HG03159 (cell line): ENCODE measurements around the gene MON1A.

ENCODE experiments used
- ATAC-seq: cut with Tn5 transposase; IDR thresholded peaks from one replicate; pipeline ENCODE4 v1.9.1; 2021; ENCODE audit warnings: mild to moderate bottlenecking, moderate library complexity; ENCODE audit not compliant: unreplicated experiment

Gene MON1A

DNA sequence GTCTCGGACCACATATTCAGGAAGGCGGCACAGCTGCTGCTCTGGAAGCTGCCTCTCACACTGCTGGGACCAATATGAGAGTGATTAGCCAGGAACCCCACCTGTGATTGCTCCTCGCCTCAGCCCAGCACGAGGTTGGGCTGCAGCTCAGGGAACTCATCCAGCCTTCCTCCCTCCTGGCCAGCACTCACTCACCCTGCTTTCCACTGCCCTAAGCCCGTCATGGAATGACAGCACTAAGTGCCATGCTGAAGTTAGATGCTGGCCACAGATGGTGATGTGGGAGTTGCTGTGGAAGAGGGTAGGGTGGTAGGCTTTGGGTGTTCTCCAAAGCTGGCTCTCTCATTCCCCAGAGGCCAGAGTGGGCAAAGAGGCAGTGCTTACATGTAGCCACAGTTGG, 33.3 kb downstream of the MON1A start:
- ATAC-seq, result no peak

DNA sequence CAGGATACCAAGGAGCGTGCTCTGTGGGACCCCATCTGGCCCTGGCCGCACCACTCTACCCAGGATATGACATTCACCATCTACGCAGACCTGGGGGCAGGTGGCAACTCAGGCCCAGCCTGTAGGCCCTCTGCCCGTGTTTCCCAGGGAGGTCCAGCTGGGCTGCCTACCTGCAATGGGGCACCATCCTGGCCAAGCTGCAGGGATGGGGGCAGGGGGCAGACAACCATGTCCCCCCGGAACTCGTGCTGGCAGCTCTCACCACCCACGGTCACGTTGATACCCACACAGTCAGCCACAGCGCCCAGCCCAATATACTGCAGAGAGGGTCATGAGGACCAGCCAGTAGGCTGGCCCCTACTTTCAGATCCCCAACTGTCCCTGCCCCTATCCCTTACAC, 33.8 kb downstream of the MON1A start:
- no peak for ATAC-seq

DNA sequence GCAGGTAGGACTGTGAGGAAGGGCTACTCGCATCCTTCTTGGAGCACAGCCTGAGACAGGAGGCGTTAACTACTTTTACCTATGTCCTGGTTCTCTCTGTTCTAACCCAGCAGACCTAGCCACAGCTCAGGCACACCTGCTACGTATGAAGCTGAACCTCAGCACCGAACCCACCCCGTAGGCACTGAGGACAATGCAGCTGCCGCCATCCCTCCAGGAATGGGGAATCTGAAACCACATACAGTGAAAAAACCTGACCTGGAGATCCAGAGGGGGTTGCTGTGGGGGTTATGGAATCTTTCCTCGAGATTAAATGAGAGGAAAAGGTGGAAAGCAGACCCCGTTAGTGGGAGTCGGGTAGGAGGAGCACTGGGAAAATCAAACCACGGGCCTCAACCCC, 40.3 kb downstream of the MON1A start:
- no peak for ATAC-seq

DNA sequence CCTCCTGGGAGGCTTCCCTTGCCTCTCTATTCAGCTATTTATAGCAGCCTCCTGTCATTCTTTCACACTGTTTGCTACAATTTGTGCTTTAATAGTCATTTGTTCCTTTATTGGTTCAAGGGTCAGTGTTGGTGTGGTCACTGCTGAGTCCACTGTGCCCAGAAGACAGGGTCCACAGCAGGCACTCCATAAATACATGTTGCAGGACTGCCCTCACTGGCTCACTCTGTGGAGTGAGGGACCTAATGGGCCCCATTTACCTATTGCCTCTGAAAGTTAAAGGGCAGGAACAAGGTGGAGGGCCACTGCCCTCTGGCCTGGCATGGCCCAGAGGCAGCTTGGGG, 42.7 kb downstream of the MON1A start:
- no peak for ATAC-seq

DNA sequence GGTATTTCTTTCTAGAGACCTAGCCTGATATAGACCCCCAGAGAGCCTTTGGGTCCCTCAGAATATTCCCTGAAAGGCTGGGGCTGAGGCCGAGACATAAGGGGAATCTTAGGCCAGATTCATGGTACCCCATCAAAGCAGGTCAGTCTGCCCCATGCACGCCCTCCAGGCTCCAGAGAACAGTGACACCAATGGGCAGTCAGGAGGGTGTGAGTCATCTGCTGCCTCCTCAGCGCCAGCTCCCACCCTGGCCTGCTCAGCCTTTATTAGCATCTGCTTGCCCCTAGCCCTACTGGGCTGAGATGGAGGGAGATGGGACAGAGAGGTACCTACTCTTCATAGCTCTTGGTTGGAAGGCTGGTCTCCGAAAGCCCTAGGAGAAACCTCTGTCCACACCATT, 45.6 kb downstream of the MON1A start:
- ATAC-seq, result no peak

DNA sequence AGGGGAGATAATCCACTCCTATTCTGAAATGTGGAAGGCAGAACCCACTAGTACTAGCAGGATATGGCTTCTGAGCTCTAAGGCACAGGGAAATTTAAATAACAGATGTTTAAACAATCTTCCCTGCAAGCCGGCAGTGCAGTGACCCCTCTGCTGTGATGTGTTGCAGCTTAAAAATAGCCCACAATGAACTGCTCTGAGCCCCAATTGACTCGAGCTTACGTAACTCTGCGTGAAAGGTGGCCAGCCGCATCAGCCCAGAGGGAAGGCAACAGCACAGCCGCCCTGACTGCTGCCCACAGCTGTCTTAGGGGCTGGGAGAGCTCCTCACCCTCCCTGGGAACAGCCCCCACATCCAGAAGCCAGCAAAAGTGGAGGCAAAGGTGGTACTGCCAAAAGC, 47.4 kb downstream of the MON1A start:
- no peak for ATAC-seq

DNA sequence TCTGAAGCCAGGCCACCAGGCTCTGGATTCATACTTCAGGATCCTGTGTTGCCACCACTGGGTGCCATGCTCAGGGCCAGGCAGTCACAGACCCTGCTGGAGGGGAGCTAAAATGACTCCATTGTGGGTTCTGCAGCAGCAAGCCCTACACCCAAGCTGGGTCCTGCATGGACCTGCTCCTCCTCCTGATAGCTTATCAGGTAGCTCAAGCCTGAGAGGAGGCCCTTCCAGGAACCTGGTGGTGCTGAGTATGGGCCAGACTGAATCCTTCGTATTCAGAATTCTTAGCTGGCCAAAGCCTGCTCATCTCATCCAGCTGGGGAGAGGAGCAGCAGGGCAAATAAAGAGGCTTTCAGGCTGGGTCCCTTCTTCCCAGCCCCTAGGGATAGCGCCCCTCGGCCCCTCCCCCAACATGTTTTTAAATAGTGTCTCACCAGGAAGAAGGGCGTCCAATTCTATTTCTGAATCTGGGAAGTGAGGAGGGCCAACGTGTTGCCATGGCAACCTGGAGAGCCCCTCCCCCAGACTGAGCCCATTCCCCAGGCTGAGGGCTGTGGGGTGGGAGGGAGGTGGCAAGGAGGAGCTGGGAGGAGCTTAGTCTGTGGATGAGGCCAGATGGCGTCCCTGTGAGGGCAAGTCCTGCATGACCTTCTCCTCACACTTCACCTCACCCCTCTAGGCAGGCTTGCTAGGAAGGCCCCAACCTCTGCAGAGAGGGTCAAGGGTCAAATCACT, 48.9 kb downstream of the MON1A start:
- ATAC-seq, result no peak

DNA sequence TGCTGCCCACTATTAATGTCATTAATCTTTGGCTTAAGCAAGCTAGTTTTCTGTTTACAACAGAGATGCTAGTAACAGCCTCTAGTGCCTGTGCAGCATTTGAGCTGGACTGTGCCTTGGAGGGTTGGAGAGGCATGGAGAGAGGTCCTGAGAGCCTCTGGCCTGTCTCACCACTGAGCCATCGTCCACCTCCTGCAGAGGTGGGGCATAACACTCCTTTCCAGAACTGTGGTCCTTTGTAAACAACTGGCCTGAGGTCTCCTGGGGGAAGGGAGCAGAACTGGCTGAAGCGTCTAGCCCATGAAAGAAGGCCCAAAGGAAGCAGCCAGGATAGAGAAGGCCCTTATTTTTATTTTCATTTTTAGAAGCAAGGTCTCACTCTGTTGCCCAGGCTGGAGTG, 49.9 kb downstream of the MON1A start:
- no peak for ATAC-seq

DNA sequence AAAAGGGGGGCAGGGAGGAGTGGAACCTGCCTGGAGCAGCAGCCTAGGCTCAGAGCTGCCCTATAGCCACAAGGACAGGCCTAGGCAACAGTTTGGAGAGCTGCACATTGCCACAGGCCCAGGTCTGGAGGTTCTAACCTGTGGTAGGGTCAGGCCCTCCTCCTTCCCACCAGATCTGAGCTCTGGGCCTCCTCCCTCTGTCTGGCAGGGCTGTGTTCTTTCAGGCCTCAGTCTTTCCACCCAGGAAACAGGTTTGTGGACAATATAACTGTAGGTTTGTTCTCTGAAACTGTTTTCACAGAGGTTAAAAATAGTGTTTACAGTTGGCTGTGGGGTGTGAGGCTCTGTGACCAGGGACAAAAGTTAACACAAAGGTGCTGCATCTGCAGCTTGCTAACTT, 50.9 kb downstream of the MON1A start:
- ATAC-seq, result no peak

DNA sequence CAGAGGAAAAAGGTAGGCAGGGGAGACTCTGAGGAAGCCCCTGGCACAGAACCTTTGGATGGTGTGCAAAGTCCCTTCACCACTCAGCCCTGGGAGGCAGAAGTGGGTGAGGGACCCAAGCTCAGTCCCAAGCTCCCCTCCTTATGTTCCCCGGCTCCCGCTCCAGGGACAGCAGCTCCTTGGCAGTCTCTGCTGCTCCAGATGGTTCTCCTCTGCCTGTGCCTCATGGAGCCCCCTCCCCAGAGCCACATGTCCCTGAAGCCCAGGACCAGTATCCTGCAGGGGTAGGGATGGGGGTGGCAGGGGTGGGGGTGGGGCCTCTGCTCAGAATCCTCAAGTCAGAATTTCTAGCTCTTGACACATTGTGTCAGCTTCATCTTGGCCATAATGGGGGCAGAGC, 51.9 kb downstream of the MON1A start:
- ATAC-seq, result no peak

DNA sequence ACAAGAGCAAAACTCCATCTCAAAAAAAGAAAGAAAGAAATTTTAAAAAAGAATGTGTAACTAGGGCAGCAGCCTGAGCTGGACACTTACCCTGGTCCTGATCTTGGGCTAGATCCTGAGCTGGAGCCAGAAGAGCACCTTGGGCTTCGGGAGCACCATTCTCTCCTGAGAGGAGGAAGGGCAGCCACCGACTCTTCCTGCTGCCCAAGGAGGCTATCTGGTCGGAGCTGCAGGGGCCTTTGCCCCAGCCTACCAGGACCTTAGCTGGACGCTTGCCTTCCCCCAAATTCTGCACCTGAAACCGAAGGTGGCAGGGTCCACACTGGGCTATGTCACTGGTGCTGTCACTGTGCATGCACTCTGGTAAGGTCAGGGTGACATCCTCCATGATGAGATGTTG, 53.0 kb downstream of the MON1A start:
- no peak for ATAC-seq

DNA sequence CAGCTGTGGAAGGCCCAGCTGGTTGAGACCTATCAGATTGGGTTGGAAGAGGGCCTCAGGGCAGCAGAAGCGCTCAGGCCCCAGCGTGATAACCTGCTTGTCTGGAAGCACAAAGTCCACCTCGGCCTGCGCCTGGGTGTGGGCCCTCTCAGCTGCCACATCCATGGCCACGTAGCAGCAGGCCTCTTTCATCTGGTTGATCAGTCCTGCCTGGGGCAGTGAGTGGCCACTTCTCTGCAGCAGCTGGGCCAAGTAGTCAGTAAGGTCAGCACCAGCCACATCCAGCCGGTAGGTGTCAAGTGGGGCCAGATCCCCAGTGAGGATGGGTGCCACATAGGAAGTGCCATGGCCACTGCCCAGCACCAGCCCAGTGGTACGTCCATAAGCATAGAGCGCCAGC, 56.0 kb downstream of the MON1A start:
- ATAC-seq, result no peak

DNA sequence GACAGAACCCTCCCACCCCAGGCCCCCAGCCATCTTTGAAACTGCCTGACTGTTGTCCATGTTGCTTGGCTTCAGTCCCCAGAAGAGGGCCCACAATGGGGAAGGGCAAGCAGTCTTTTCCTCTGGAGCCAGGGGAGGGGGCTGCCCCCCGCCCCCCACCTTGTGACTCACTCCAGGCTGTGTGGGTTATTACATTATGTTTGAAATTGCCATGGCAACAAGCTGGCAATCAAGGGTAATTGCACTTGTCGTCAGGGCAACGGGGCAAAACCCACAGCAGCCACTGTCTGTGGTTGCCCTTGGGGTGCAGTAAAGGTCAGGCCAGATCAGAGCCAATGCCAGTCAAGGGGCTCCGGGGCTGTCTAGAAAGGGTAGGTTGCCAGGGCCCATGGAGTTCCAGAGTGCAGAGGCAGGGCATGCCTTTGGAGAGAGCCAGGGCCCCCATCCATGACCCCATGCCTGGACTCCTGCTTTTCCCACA, 56.8 kb downstream of the MON1A start:
- ATAC-seq, result no peak

DNA sequence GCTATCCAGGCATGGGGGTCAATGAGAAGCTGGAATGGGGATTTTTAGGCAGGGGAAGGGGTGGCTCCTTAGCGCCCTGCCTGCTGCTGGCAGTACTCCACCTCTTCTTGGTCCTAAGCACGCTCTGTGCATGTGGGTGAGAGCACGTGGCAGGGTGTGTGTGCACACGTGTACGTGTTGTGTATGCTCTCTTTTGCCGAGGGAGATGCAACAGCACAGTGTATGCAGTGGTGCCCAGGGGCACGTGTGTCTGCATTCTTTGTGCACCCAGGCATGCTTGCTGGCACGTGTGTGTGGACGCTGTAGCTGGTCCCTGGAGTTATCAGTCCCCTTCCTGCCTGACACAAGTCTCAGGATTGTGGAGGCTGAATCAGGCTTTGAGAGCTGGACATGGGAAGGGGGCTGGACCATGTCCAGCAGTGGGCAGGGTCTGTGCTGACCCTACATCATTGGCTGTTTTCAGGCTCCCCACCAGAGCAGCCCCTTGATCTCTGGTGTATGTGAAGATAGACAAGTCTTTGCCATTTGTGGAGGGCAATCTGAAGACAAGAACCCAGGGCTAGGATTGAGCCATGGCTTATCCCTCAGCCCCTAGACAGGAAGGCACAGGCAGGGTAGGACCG, 58.0 kb downstream of the MON1A start:
- ATAC-seq, result no peak

DNA sequence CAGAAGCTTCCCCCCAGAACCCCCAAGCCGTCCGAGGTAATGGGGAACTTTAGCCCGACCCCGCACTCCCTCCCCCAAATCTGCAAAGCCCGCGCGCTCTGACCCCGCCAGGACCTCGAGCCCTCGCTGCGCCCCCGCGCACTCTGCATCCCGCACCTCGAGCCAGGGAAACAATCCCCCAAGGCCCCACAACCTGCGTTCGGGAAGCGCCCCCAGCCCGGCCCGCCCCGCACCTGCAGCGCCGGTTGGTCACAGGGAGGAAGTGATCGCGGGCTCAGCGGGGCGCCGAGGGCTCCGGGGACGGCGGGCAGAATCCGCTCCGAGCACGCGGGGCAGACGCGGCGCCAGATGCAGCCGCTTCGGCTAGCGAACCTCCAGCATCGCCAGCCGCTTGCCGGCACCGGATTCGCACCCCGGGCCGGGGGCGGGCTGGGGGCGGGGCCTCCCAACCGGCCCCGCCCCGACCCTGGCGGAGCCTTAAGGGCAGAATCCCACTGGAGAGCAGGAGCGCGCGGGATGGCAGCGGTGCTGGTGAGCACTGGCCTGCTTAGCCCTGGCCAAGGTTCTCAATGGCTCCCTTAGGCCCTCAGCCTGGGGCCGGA, 60.0 kb downstream of the MON1A start, which contains the start of gene CAMKV:
Gene CAMKV (minus strand): TSS at position 382 of the 602 bp plus-strand sequence. CDS start 7,518 bp downstream, outside the sequence.
- ATAC-seq, result no peak

DNA sequence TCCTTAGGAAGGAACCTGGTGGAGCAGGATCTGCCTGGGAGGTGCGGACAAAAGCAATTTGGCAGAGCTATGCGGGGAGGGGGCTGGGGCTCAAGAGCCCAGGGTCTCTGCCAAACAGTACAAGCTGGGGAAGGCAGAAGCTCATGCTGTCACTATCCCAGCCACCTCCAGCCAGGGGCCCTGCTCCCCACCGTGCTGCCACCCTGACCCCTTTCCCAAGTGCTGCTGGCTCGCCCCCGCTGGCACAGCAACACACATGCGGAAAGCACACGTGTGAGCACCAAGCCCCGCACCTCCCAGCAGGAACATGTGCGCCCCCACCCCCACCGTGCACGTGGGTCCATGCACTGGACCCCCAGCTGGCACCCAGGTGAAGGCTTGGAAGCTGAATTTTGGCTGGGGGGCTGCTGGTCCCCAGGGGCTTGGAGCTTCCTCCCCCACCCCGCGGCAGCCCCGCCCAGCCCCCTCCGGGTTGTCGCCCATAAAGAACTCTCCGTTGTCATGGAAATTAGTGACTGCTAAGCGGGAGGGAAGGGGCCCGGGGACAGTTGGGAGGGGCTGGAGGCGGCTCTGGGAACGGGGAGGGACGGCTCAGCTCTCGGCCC, 60.6 kb downstream of the MON1A start:
- ATAC-seq, result no peak

DNA sequence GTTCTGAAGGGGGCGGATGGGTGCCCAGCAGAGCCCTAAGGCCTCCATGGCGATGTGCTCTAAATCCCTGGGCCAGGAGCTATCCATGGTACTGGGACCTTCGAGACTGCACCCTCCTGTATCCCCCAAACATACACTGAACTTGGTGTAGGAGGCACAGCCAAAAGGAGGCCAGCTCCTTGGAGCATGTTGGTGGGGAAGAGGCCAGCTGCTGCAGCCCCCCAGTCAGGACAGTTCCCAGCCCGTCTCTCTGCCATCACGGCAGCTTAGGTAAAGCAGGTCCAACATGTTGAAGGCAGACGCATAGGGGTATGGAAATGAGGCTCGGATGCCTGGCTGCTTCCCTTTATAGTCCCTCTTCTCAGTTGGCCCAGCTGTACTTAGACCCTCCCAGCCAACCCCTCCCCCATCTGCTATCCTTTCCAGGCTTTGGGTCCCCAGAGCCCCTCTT, 61.7 kb downstream of the MON1A start:
- no peak for ATAC-seq

DNA sequence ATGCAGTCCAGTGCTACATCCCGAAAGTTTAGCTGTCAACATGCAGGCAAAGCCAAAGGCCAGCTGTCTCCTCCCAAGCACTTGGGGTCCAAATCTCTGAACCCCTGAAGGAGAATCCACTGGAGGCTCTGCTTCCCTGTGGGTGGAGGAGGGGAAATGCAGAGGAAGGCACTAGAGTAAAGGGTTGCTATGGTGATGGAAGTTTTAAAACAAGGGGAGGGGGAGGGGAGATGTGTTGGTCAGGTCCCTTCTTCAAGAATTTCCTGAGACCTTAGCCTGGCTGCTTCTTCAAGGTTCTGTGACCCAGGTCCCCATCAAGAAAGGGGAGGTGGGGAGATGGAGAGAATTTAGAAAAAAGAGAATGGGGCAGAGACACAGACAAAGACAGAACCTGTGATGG, 62.2 kb downstream of the MON1A start:
- ATAC-seq, result no peak

DNA sequence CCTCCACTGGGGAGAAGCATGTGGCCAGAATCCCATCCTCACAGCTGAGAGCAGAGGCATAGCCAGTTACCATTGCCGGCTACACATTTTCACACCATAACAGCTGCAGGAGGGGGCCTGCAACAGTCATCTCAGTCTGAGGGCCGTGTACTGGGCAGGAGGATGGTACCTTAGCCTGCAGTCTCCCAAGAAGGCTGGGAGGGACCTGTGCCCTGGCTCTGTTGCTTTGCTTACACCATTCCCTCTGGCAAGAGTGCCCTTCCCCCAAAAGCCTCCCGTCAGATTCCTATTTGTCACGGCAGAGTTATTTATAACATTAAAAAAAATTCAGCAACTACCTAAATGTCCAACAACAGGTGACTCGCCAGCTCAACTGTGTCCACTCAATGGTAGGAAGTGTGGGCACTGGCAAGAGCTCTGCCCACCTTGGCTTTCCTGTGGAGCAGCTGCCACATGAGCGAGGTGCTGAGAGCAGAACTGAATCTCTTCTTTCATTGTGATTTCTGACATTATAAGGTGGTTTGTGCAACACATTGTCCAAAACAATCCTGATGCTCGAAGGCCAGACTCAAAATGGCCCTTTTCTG, 64.3 kb downstream of the MON1A start:
- ATAC-seq, result no peak

DNA sequence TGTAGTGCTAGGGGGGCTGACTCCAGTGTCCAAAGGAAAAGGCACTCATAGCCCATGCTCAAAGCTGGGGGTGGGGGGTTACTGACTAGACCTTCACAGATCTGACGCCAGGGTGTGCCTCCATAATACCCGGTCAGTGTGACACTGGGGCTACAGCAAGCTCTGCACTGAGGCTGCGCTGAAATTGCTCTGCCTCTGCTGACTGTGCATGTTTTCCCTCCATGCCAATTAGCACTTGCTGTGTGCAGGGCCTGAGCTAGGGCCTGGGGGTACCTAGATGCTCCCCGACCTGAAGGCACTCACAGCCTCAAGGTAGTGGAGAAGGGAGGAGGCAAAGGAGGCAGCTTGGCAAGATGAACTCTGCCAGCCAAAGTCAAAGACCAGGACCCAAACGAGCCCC, 65.1 kb downstream of the MON1A start:
- no peak for ATAC-seq

DNA sequence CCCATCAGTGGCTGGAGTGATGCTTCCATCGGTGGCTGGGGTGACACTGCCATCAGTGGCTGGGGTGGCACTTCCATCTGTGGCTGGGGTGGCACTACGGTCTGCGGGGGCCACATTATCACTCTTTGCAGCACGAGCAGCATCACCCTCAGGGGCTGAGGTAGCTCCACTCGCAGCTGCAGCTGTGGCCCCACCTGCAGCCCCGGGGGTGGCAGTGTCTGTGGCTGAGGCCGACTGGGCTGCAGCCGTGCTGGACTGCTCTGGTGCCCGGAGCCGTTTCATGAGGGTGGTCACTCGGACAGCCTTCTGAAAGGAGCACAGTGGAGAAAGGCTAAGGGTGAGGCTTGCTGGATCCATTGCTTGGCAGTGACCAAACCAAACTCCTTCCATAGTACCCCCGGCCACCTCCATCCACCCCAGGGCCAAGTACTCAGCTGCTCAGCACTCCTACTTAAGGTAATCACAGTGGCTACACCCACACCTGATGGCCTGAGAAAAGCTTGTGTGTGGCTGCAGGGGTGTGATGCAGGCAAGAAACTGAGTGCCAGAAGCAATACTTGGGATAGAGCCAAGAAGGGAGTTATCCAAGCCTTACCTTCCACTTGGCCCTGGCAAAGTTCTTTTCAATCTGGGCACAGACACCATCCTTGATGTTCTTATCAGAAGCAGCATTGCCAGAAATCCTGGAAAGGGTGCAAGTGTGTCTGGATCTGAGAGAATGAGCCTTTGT, 69.9 kb downstream of the MON1A start:
- no peak for ATAC-seq
